ENCODE measurements around the gene CTDSPL.

Gene CTDSPL

DNA sequence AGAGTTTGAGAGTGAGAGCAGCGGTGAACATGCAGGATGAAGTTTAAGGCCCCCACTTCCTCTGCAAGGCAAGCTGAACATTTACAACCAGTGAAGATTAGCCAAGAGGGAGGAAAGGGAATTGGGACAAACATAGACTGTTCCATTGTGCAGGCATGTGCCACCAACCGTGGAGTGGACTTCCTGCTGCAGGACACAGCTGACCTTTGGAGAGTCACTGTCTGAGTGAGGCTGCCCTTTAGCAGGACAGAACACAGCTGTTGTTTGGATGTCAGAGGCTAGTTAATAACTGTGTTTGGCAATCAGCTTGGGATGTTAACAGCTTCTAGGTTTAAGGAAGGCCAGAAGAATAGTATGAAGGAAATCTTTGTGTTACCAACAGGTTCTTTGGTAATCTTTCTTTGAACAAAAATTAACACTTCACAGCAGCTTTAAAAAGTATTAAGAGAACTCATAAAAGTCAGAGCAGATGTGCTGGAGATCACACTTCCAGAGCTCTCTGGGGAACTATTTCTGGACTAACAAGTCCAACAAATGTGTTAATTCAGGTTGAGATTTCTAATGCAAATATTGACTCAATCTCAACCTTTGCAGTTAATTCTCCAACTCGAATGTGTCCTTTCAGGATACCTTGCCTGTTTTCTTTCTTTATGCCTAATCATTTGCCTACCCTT, 31.4 kb downstream of the CTDSPL start:
- TF ChIP-seq SUZ12 (IDR thresholded peaks at IDR 0.05; ENCODE audit: extremely low read depth, insufficient read depth, insufficient read length): no peak
- no peak for TF ChIP-seq YY1 (IDR thresholded peaks at IDR 0.05; ENCODE audit: insufficient read depth, insufficient read length)
- TF ChIP-seq ZNF274 (IDR thresholded peaks at IDR 0.05; ENCODE audit: low read depth, low read length): no peak
- Histone ChIP-seq H3K36me3 (ENCODE audit: insufficient read depth, insufficient read length, low read length) (no peaks in the 10 kb centered on the region), H3K4me3 (ENCODE audit: insufficient read length, low read depth) (no peak overlapping the region), H3K9me3 (ENCODE audit: insufficient read depth, low read length) (no peaks in the 10 kb centered on the region), H3K27me3 (ENCODE audit: insufficient read depth, insufficient read length) (no peaks in the 10 kb centered on the region), H3K9ac (ENCODE audit: insufficient read length, low read depth) (no peak overlapping the region), H3K4me1 (ENCODE audit: insufficient read depth, insufficient read length) (no peaks in the 10 kb centered on the region)
- no peak for DNase-seq (ENCODE audit: low read depth, low spot score)

DNA sequence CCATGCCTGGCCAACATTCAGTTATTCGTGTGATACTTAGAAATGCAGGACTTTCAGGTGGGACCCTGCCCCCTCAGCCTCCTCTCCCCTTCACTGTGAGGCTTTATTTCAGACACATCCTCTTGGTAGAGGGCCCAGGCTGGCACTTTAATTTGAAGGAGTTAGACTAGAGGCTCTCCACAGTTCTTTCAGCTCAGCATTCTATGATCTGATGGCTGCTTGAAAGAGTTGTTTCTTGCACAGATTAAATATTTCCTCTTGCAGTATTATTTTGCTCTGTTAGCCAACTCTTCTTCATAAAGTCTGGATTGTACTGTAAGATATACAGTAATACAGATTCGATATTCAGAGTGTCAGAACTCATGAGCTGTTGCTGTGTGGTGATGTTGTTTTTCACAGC, 35.1 kb downstream of the CTDSPL start:
- H3K4me3 ChIP-seq (ENCODE audit: insufficient read length, low read depth): no peak overlapping the region
- no peak for DNase-seq (ENCODE audit: low read depth, low spot score)
- no peaks in the 10 kb centered on the region for H3K9me3 ChIP-seq (ENCODE audit: insufficient read depth, low read length)
- no peaks in the 10 kb centered on the region for H3K4me1 ChIP-seq (ENCODE audit: insufficient read depth, insufficient read length)
- no peak overlapping the region for H3K9ac ChIP-seq (ENCODE audit: insufficient read length, low read depth)
- H3K27me3 ChIP-seq (ENCODE audit: insufficient read depth, insufficient read length): no peaks in the 10 kb centered on the region
- no peaks in the 10 kb centered on the region for H3K36me3 ChIP-seq (ENCODE audit: insufficient read depth, insufficient read length, low read length)
- TF ChIP-seq YY1 (IDR thresholded peaks at IDR 0.05; ENCODE audit: insufficient read depth, insufficient read length) (no peak), ZNF274 (IDR thresholded peaks at IDR 0.05; ENCODE audit: low read depth, low read length) (no peak), SUZ12 (IDR thresholded peaks at IDR 0.05; ENCODE audit: extremely low read depth, insufficient read depth, insufficient read length) (no peak)

DNA sequence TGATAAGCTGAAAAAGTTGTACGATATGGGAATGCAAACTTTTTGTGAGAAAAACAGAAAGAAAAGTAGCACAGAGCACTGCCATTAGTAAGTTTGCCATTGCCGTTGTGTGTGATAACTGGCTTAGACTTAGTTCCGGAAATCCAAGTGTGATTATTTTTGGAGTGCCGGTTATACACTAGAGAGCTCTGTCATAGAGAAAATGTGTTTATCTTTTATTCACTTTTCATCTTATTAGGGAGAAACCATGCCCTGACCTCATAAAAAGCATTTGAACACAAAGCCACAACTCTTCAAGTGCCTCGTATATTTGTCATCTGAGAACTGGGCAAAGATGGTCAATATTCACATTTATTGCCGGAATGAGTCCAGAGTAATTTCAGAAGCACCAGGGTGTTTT, 36.1 kb downstream of the CTDSPL start:
- H3K4me1 ChIP-seq (ENCODE audit: insufficient read depth, insufficient read length): no peaks in the 10 kb centered on the region
- peaks cover 3% of the 10 kb centered on the region for H3K36me3 ChIP-seq (ENCODE audit: insufficient read depth, insufficient read length, low read length)
- no peaks in the 10 kb centered on the region for H3K9me3 ChIP-seq (ENCODE audit: insufficient read depth, low read length)
- H3K27me3 ChIP-seq (ENCODE audit: insufficient read depth, insufficient read length): no peaks in the 10 kb centered on the region
- TF ChIP-seq SUZ12 (IDR thresholded peaks at IDR 0.05; ENCODE audit: extremely low read depth, insufficient read depth, insufficient read length): no peak
- no peak for TF ChIP-seq ZNF274 (IDR thresholded peaks at IDR 0.05; ENCODE audit: low read depth, low read length)
- no peak for TF ChIP-seq YY1 (IDR thresholded peaks at IDR 0.05; ENCODE audit: insufficient read depth, insufficient read length)
- no peak overlapping the region for H3K4me3 ChIP-seq (ENCODE audit: insufficient read length, low read depth)
- DNase-seq (ENCODE audit: low read depth, low spot score): no peak
- no peak overlapping the region for H3K9ac ChIP-seq (ENCODE audit: insufficient read length, low read depth)

- Histone ChIP-seq H3K36me3 (ENCODE audit: insufficient read depth, insufficient read length, low read length) (peaks cover 9% of the 10 kb centered on the region), H3K9me3 (ENCODE audit: insufficient read depth, low read length) (no peaks in the 10 kb centered on the region), H3K27me3 (ENCODE audit: insufficient read depth, insufficient read length) (no peaks in the 10 kb centered on the region), H3K9ac (ENCODE audit: insufficient read length, low read depth) (no peak overlapping the region), H3K4me3 (ENCODE audit: insufficient read length, low read depth) (no peak overlapping the region), H3K4me1 (ENCODE audit: insufficient read depth, insufficient read length) (no peaks in the 10 kb centered on the region)
- no peak for TF ChIP-seq ZNF274 (IDR thresholded peaks at IDR 0.05; ENCODE audit: low read depth, low read length)
- no peak for TF ChIP-seq SUZ12 (IDR thresholded peaks at IDR 0.05; ENCODE audit: extremely low read depth, insufficient read depth, insufficient read length)
- TF ChIP-seq YY1 (IDR thresholded peaks at IDR 0.05; ENCODE audit: insufficient read depth, insufficient read length): no peak
- no peak for DNase-seq (ENCODE audit: low read depth, low spot score)
These were observed 36.7 kb downstream of the CTDSPL start for GRCh38 chr3:37898424-37898823.

GRCh38 chr3:37899101-37899707, 37.5 kb downstream of the CTDSPL start:
- peaks cover 3% of the 10 kb centered on the region for H3K4me1 ChIP-seq (ENCODE audit: insufficient read depth, insufficient read length)
- H3K9ac ChIP-seq (ENCODE audit: insufficient read length, low read depth): no peak overlapping the region
- H3K9me3 ChIP-seq (ENCODE audit: insufficient read depth, low read length): no peaks in the 10 kb centered on the region
- peaks cover 13% of the 10 kb centered on the region for H3K36me3 ChIP-seq (ENCODE audit: insufficient read depth, insufficient read length, low read length)
- no peaks in the 10 kb centered on the region for H3K27me3 ChIP-seq (ENCODE audit: insufficient read depth, insufficient read length)
- no peak overlapping the region for H3K4me3 ChIP-seq (ENCODE audit: insufficient read length, low read depth)
- DNase-seq (ENCODE audit: low read depth, low spot score): no peak
- no peak for TF ChIP-seq YY1 (IDR thresholded peaks at IDR 0.05; ENCODE audit: insufficient read depth, insufficient read length)
- TF ChIP-seq ZNF274 (IDR thresholded peaks at IDR 0.05; ENCODE audit: low read depth, low read length): no peak
- no peak for TF ChIP-seq SUZ12 (IDR thresholded peaks at IDR 0.05; ENCODE audit: extremely low read depth, insufficient read depth, insufficient read length)

- H3K36me3 ChIP-seq (ENCODE audit: insufficient read depth, insufficient read length, low read length): peaks cover 13% of the 10 kb centered on the region
- H3K27me3 ChIP-seq (ENCODE audit: insufficient read depth, insufficient read length): no peaks in the 10 kb centered on the region
- no peak for TF ChIP-seq YY1 (IDR thresholded peaks at IDR 0.05; ENCODE audit: insufficient read depth, insufficient read length)
- TF ChIP-seq SUZ12 (IDR thresholded peaks at IDR 0.05; ENCODE audit: extremely low read depth, insufficient read depth, insufficient read length): no peak
- TF ChIP-seq ZNF274 (IDR thresholded peaks at IDR 0.05; ENCODE audit: low read depth, low read length): no peak
- H3K9ac ChIP-seq (ENCODE audit: insufficient read length, low read depth): no peak overlapping the region
- DNase-seq (ENCODE audit: low read depth, low spot score): no peak
- no peaks in the 10 kb centered on the region for H3K9me3 ChIP-seq (ENCODE audit: insufficient read depth, low read length)
- no peak overlapping the region for H3K4me3 ChIP-seq (ENCODE audit: insufficient read length, low read depth)
- peaks cover 9% of the 10 kb centered on the region for H3K4me1 ChIP-seq (ENCODE audit: insufficient read depth, insufficient read length)
These were observed 38.1 kb downstream of the CTDSPL start for GRCh38 chr3:37899711-37900306.

DNA sequence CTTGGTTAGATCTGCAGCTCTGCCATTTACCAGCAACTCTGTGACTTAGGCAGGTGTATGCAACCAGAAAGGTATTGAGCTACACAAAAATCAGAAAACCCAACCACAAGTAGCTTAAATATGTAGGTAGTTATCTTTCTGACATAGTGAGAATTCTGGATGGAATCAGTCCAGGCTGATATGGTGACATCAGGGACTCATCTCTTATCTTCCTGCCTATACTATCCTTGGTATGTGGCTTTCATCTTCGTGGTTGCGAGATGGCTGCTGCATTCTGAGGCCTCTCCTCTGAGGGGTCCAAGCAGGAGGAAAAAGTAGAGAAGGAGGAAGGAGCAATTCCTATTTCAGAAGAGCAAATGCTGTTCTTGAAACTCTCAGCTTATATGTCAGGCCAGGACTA, 40.0 kb downstream of the CTDSPL start:
- H3K36me3 ChIP-seq (ENCODE audit: insufficient read depth, insufficient read length, low read length): peaks cover 13% of the 10 kb centered on the region
- H3K9ac ChIP-seq (ENCODE audit: insufficient read length, low read depth): no peak overlapping the region
- no peak for DNase-seq (ENCODE audit: low read depth, low spot score)
- H3K4me3 ChIP-seq (ENCODE audit: insufficient read length, low read depth): no peak overlapping the region
- H3K4me1 ChIP-seq (ENCODE audit: insufficient read depth, insufficient read length): peaks cover 17% of the 10 kb centered on the region
- TF ChIP-seq YY1 (IDR thresholded peaks at IDR 0.05; ENCODE audit: insufficient read depth, insufficient read length): no peak
- no peak for TF ChIP-seq ZNF274 (IDR thresholded peaks at IDR 0.05; ENCODE audit: low read depth, low read length)
- TF ChIP-seq SUZ12 (IDR thresholded peaks at IDR 0.05; ENCODE audit: extremely low read depth, insufficient read depth, insufficient read length): no peak
- H3K9me3 ChIP-seq (ENCODE audit: insufficient read depth, low read length): no peaks in the 10 kb centered on the region
- no peaks in the 10 kb centered on the region for H3K27me3 ChIP-seq (ENCODE audit: insufficient read depth, insufficient read length)
